MCF 10A (cell line): ENCODE results near the gene SSX2IP. TPM values are rescaled to one million over a fixed set of nuclear protein-coding genes. Genes with fewer than 3 reads are reported as not detected.
"Not testable (repeated sequence)": the region's sequence is repeated elsewhere in the genome, so short reads cannot be mapped to it uniquely, and the experiment has no call there.

Source experiments
- BruUV-seq: library from RNA; stranded (reverse); fragments of 400-500 nt; replicated peaks from 2 replicates; lab custom pipeline; 2021; lab: Mats Ljungman, UMichigan
- CTCF ChIA-PET: fragments of 300-600 bp; sonication (Branson Sonifier 250); formaldehyde crosslinking; extraction: SDS; loops from one replicate; lab custom pipeline; 2021; ENCODE audit warnings: antibody characterized with exemption, inconsistent platforms; lab: Yijun Ruan, JAX
- POLR2A ChIA-PET: fragments of 300-600, 350-650 bp; sonication (Branson Sonifier 250); formaldehyde crosslinking; extraction: SDS; loops from one replicate; lab custom pipeline; 2020; ENCODE audit warnings: antibody characterized with exemption, inconsistent platforms; lab: Yijun Ruan, JAX
- DNase-seq: peaks from one replicate; pipeline ENCODE4 v3.0.0-alpha.2; 2018; ENCODE audit not compliant: unreplicated experiment
- H3K27ac Mint-ChIP-seq: one replicate; pipeline ENCODE4 v1.8.0; 2022; ENCODE audit warnings: mild to moderate bottlenecking, low read depth, mixed read lengths; ENCODE audit not compliant: unreplicated experiment
- H3K27me3 Mint-ChIP-seq: one replicate; pipeline ENCODE4 v1.8.0; 2022; ENCODE audit warnings: mixed read lengths; ENCODE audit not compliant: insufficient read depth, unreplicated experiment
- H3K36me3 Mint-ChIP-seq: one replicate; pipeline ENCODE4 v1.8.0; 2022; ENCODE audit warnings: mild to moderate bottlenecking, moderate library complexity, mixed read lengths; ENCODE audit not compliant: insufficient read depth, unreplicated experiment
- H3K4me1 Mint-ChIP-seq: one replicate; pipeline ENCODE4 v1.8.0; 2022; ENCODE audit warnings: mixed read lengths; ENCODE audit not compliant: insufficient read depth, unreplicated experiment
- H3K4me3 Mint-ChIP-seq: one replicate; pipeline ENCODE4 v1.8.0; 2022; ENCODE audit warnings: mild to moderate bottlenecking, moderate library complexity, mixed read lengths; ENCODE audit not compliant: unreplicated experiment
- H3K9me3 Mint-ChIP-seq: one replicate; pipeline ENCODE4 v1.8.0; 2022; ENCODE audit warnings: mixed read lengths; ENCODE audit not compliant: unreplicated experiment
- CTCF ChIP-seq: fragments of 200-600 bp; IDR thresholded peaks from one replicate; pipeline ENCODE4 v1.8.0; 2022; ENCODE audit warnings: antibody characterized with exemption, mild to moderate bottlenecking; ENCODE audit not compliant: unreplicated experiment
- intact Hi-C: fragments of 100-400 bp; cut with micrococcal nuclease; formaldehyde crosslinking; loops from 2 replicates; pipeline ENCODE4 v1.14.1; 2022
- total RNA-seq: library from RNA; stranded (reverse); gene quantifications from 2 replicates; pipeline ENCODE4 v1.2.3, GENCODE V29; 2022

The SSX2IP gene
- total RNA-seq, 1 experiment from 2014 or later: 19.4 TPM

- CTCF ChIA-PET: no interaction called here
- Mint-ChIP-seq H3K27ac (no peak overlapping the region), H3K4me1 (peaks cover 19% of the 10 kb centered on the region), H3K4me3 (no peak overlapping the region), H3K36me3 (no peaks in the 10 kb centered on the region), H3K9me3 (no peaks in the 10 kb centered on the region), H3K27me3 (no peaks in the 10 kb centered on the region)
- intact Hi-C loops: no loop called here
- POLR2A ChIA-PET: no interaction called here
- no peak for TF ChIP-seq CTCF
- no peak for DNase-seq
- no TSS peak for BruUV-seq
Measured at GRCh38 chr1:84731519-84731918, 41.3 kb upstream of the SSX2IP start.

- intact Hi-C loops, BruUV-seq, H3K9me3 Mint-ChIP-seq, H3K36me3 Mint-ChIP-seq, H3K27me3 Mint-ChIP-seq: not testable (repeated sequence)
- ChIA-PET POLR2A (interaction anchor here (0.6 to 1.5 kb wide), 4 partner anchors 10 to 181 kb away, joined by 3 to 7 read pairs (median 4); no protein-coding TSS in a partner anchor), CTCF (interaction anchor here (0.6 to 1.1 kb wide), 2 partner anchors 26 to 29 kb away, joined by 3 to 4 read pairs; no protein-coding TSS in a partner anchor)
- peak; percentile 24 for DNase-seq
- Mint-ChIP-seq H3K27ac (peak overlapping the region; percentile 89), H3K4me1 (peaks cover 20% of the 10 kb centered on the region), H3K4me3 (peak overlapping the region; percentile 6)
Measured at GRCh38 chr1:84727711-84728110, 37.5 kb upstream of the SSX2IP start.

GRCh38 chr1:84726593-84727499 is 36.6 kb upstream of the SSX2IP start:
- ChIA-PET POLR2A (interaction anchor here (0.7 to 1.5 kb wide), 4 partner anchors 11 to 28 kb away, joined by 4 to 7 read pairs (median 4); no protein-coding TSS in a partner anchor), CTCF (interaction anchor here (0.6 kb wide), 1 partner anchor 28 kb away, joined by 4 read pairs; no protein-coding TSS in a partner anchor)
- DNase-seq: peak; percentile 4
- intact Hi-C loops: no loop called here
- TF ChIP-seq CTCF: no peak
- Mint-ChIP-seq H3K4me1 (peaks cover 20% of the 10 kb centered on the region), H3K36me3 (no peaks in the 10 kb centered on the region), H3K27me3 (no peaks in the 10 kb centered on the region), H3K27ac (peak overlapping the region; percentile 89), H3K9me3 (no peaks in the 10 kb centered on the region), H3K4me3 (no peak overlapping the region)
- BruUV-seq: no TSS peak

GRCh38 chr1:84724128-84724860 is 34.0 kb upstream of the SSX2IP start:
- BruUV-seq: no TSS peak
- no peaks in the 10 kb centered on the region for H3K36me3 Mint-ChIP-seq
- TF ChIP-seq CTCF: peak; percentile 25
- intact Hi-C loops: no loop called here
- H3K4me1 Mint-ChIP-seq: peaks cover 20% of the 10 kb centered on the region
- DNase-seq: peak; percentile 13
- CTCF ChIA-PET: interaction anchor here (0.6 to 1.4 kb wide), 2 partner anchors 11 to 26 kb away, joined by 3 read pairs; no protein-coding TSS in a partner anchor
- H3K27ac Mint-ChIP-seq: no peak overlapping the region
- POLR2A ChIA-PET: interaction anchor here (0.7 kb wide), 1 partner anchor 9 kb away, joined by 3 read pairs; no protein-coding TSS in a partner anchor
- H3K9me3 Mint-ChIP-seq: no peaks in the 10 kb centered on the region
- no peak overlapping the region for H3K4me3 Mint-ChIP-seq
- no peaks in the 10 kb centered on the region for H3K27me3 Mint-ChIP-seq
